HEK293T (cell line): Measurements from ENCODE around the gene NOX3.

Experiments
- ARNT ChIP-seq: fragments of 450-650 bp; IDR thresholded peaks from 2 replicates; pipeline ENCODE4 v1.6.1; 2017; ENCODE audit warnings: mild to moderate bottlenecking
- BHLHE40 ChIP-seq: fragments of 450-650 bp; IDR thresholded peaks from 2 replicates; pipeline ENCODE4 v1.6.1; 2016; ENCODE audit warnings: mild to moderate bottlenecking, moderate library complexity, borderline replicate concordance
- ELF4 ChIP-seq: fragments of 450-650 bp; IDR thresholded peaks from 2 replicates; pipeline ENCODE4 v1.6.1; 2017; ENCODE audit warnings: antibody characterized with exemption
- FOXA1 ChIP-seq: fragments of 450-650 bp; IDR thresholded peaks from 2 replicates; pipeline ENCODE4 v1.6.1; 2016; ENCODE audit warnings: mild to moderate bottlenecking
- FOXM1 ChIP-seq: fragments of 450-650 bp; IDR thresholded peaks from 2 replicates; pipeline ENCODE4 v1.6.1; 2017; ENCODE audit warnings: mild to moderate bottlenecking, borderline replicate concordance
- HDGF ChIP-seq: fragments of 450-650 bp; IDR thresholded peaks from 2 replicates; pipeline ENCODE4 v1.6.1; 2017; ENCODE audit warnings: antibody characterized with exemption, borderline replicate concordance
- L3MBTL2 ChIP-seq: fragments of 450-650 bp; conservative IDR thresholded peaks from 2 replicates; pipeline ENCODE4 v1.6.1; 2016; ENCODE audit warnings: mild to moderate bottlenecking
- NFRKB ChIP-seq: fragments of 450-650 bp; IDR thresholded peaks from 2 replicates; pipeline ENCODE4 v1.6.1; 2016; ENCODE audit warnings: mild to moderate bottlenecking, moderate library complexity
- SP1 ChIP-seq: fragments of 450-650 bp; IDR thresholded peaks from 2 replicates; pipeline ENCODE4 v1.6.1; 2017
- SUZ12 ChIP-seq: fragments of 450-650 bp; IDR thresholded peaks from 2 replicates; pipeline ENCODE4 v1.6.1; 2016; ENCODE audit warnings: mild to moderate bottlenecking
- TARDBP ChIP-seq: fragments of 450-650 bp; IDR thresholded peaks from 2 replicates; pipeline ENCODE4 v1.6.1; 2016
- ZNF384 ChIP-seq: fragments of 450-650 bp; IDR thresholded peaks from 2 replicates; pipeline ENCODE4 v1.6.1; 2016
- TF ChIP-seq, protein P1 (sequence below): fragments of 450-650 bp; IDR thresholded peaks from 2 replicates; pipeline ENCODE4 v1.6.1; 2016

GRCh38 chr6:155398701-155399061, 57.0 kb downstream of the NOX3 start:
- no peak for TF ChIP-seq L3MBTL2
- no peak for TF ChIP-seq ELF4
- TF ChIP-seq BHLHE40, result no peak
- TF ChIP-seq ARNT, result no peak
- TF ChIP-seq ZNF384, result no peak
- no peak for TF ChIP-seq FOXM1
- TF ChIP-seq, protein P1, sequence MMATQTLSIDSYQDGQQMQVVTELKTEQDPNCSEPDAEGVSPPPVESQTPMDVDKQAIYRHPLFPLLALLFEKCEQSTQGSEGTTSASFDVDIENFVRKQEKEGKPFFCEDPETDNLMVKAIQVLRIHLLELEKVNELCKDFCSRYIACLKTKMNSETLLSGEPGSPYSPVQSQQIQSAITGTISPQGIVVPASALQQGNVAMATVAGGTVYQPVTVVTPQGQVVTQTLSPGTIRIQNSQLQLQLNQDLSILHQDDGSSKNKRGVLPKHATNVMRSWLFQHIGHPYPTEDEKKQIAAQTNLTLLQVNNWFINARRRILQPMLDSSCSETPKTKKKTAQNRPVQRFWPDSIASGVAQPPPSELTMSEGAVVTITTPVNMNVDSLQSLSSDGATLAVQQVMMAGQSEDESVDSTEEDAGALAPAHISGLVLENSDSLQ, result no peak
- no peak for TF ChIP-seq SP1
- no peak for TF ChIP-seq SUZ12
- no peak for TF ChIP-seq NFRKB
- TF ChIP-seq HDGF, result no peak
- no peak for TF ChIP-seq TARDBP
- TF ChIP-seq FOXA1, result no peak
